ENCODE results near the gene CES2. TPM values are rescaled to one million over a fixed set of nuclear protein-coding genes. Genes with fewer than 3 reads are reported as not detected.

CES2 gene
- total and polyA plus RNA-seq, 2 of the 8 experiments (the other 6 are each of a cell fraction or from before 2014, with no cell fraction given) = 8.6 to 14.7 TPM

- TF ChIP-seq USF2 (IDR thresholded peaks at IDR 0.05; ENCODE audit: low read length) (no peak), EZH2 (IDR thresholded peaks at IDR 0.05; ENCODE audit: low read depth, low read length, severe bottlenecking) (no peak), SP1 (IDR thresholded peaks at IDR 0.05; ENCODE audit: low read depth, low read length) (0 out of 2 replicates have a peak, but pooled peaks have one; percentile 11), ATF3 (IDR thresholded peaks at IDR 0.05; ENCODE audit: insufficient read depth, low read depth, low read length) (no peak), JUND (IDR thresholded peaks at IDR 0.05; ENCODE audit: low read length) (peak; percentile 54; the same call in 1 of the 2 replicates)
These were observed 35.2 kb upstream of the CES2 start (continued) for GRCh38 chr16:66899945-66900710.

Data from H1 (cell line).